Neural progenitor cell (in vitro differentiated cells): ENCODE results near the gene C1orf210. TPM values are rescaled to one million over a fixed set of nuclear protein-coding genes. Genes with fewer than 3 reads are reported as not detected.

Source experiments
- DNase-seq: peaks from one replicate; pipeline ENCODE4 v3.0.0-alpha.2; 2016; ENCODE audit warnings: low spot score
- H2AFZ ChIP-seq: fragments of 200-600 bp; sonication (generic); replicated peaks from 2 replicates; pipeline ENCODE4 v1.6.1; 2016; ENCODE audit warnings: antibody characterized with exemption
- H3F3A ChIP-seq: fragments of 200-600 bp; sonication (generic); 2 replicates; pipeline ENCODE4 v1.6.1; 2016; ENCODE audit warnings: antibody characterized with exemption, low read depth
- H3K27ac ChIP-seq: fragments of 200-600 bp; sonication (generic); 2 replicates; pipeline ENCODE4 v1.5.1; 2016; ENCODE audit warnings: mild to moderate bottlenecking
- H3K27me3 ChIP-seq: fragments of 200-600 bp; sonication (generic); 2 replicates; pipeline ENCODE4 v1.6.1; 2016; ENCODE audit warnings: mild to moderate bottlenecking, moderate library complexity
- H3K36me3 ChIP-seq: fragments of 200-600 bp; sonication (generic); 2 replicates; pipeline ENCODE4 v1.5.1; 2016
- H3K4me1 ChIP-seq: fragments of 200-600 bp; sonication (generic); 2 replicates; pipeline ENCODE4 v1.6.1; 2016; ENCODE audit warnings: mixed run types
- H3K4me2 ChIP-seq: fragments of 200-600 bp; sonication (generic); 2 replicates; pipeline ENCODE4 v1.6.1; 2016
- H3K4me3 ChIP-seq: fragments of 200-600 bp; sonication (generic); 2 replicates; pipeline ENCODE4 v1.5.1; 2016
- H3K79me2 ChIP-seq: fragments of 200-600 bp; sonication (generic); 2 replicates; pipeline ENCODE4 v1.6.1; 2016; ENCODE audit warnings: low read depth
- H3K9ac ChIP-seq: fragments of 200-600 bp; sonication (generic); 2 replicates; pipeline ENCODE4 v1.6.1; 2016
- H3K9me3 ChIP-seq: fragments of 200-600 bp; sonication (generic); 2 replicates; pipeline ENCODE4 v1.5.1; 2016; ENCODE audit warnings: low read depth
- H4K20me1 ChIP-seq: fragments of 200-600 bp; sonication (generic); 2 replicates; pipeline ENCODE4 v1.6.1; 2016; ENCODE audit warnings: low read depth
- H3K27ac Mint-ChIP-seq: 3 replicates; pipeline ENCODE4 v1.8.0; 2021; ENCODE audit warnings: mixed read lengths
- H3K27me3 Mint-ChIP-seq: 2 replicates; pipeline ENCODE4 v1.8.0; 2022; ENCODE audit warnings: low read depth, mild to moderate bottlenecking, inconsistent platforms, moderate library complexity, mixed read lengths; ENCODE audit not compliant: insufficient read depth
- H3K36me3 Mint-ChIP-seq: 3 replicates; pipeline ENCODE4 v1.8.0; 2021; ENCODE audit warnings: mixed read lengths
- H3K4me1 Mint-ChIP-seq: 3 replicates; pipeline ENCODE4 v1.8.0; 2021; ENCODE audit warnings: mixed read lengths
- H3K4me3 Mint-ChIP-seq: 3 replicates; pipeline ENCODE4 v1.8.0; 2021; ENCODE audit warnings: mild to moderate bottlenecking, moderate library complexity, mixed read lengths
- H3K9me3 Mint-ChIP-seq: 3 replicates; pipeline ENCODE4 v1.8.0; 2020; ENCODE audit warnings: mixed read lengths
- CTCF ChIP-seq: fragments of 200-600 bp; sonication (generic); IDR thresholded peaks from 2 replicates; pipeline ENCODE4 v1.5.1; 2017; ENCODE audit warnings: antibody characterized with exemption, mild to moderate bottlenecking
- EZH2 ChIP-seq: fragments of 200-600 bp; sonication (generic); IDR thresholded peaks from 2 replicates; pipeline ENCODE4 v1.6.1; 2017; ENCODE audit warnings: antibody characterized with exemption, mild to moderate bottlenecking, moderate library complexity
- EZH2phosphoT487 ChIP-seq: fragments of 200-600 bp; sonication (generic); IDR thresholded peaks from 2 replicates; pipeline ENCODE4 v1.6.1; 2017; ENCODE audit warnings: antibody characterized with exemption
- total RNA-seq: library from RNA; depleted of rRNA; stranded (reverse); fragments of >200 nt; gene quantifications from 2 replicates; pipeline ENCODE4 v1.2.3, GENCODE V29; 2015; ENCODE audit warnings: low replicate concordance

The C1orf210 gene
- total RNA-seq, 1 donor from 2014 or later = not detected

- Histone ChIP-seq H3K4me1 (peaks cover 13% of the 10 kb centered on the region), H3F3A (no peaks in the 10 kb centered on the region), H3K4me2 (no peak overlapping the region), H3K36me3 (no peaks in the 10 kb centered on the region), H4K20me1 (no peaks in the 10 kb centered on the region), H3K9me3 (no peaks in the 10 kb centered on the region), H3K27me3 (peaks cover 4% of the 10 kb centered on the region), H3K27ac (no peak overlapping the region), H3K79me2 (no peaks in the 10 kb centered on the region), H3K9ac (no peak overlapping the region), H2AFZ (no peak overlapping the region), H3K4me3 (no peak overlapping the region)
- no peak overlapping the region for H3K27ac Mint-ChIP-seq
- no peaks in the 10 kb centered on the region for H3K9me3 Mint-ChIP-seq
- TF ChIP-seq CTCF (no peak), EZH2 (no peak), EZH2phosphoT487 (no peak)
- no peak for DNase-seq
- peaks cover 3% of the 10 kb centered on the region for H3K4me1 Mint-ChIP-seq
- no peak overlapping the region for H3K4me3 Mint-ChIP-seq
- peaks cover 20% of the 10 kb centered on the region for H3K27me3 Mint-ChIP-seq
- no peaks in the 10 kb centered on the region for H3K36me3 Mint-ChIP-seq
Observed at GRCh38 chr1:43273708-43274107, 11.7 kb downstream of the C1orf210 start.

GRCh38 chr1:43272576-43273571, 12.5 kb downstream of the C1orf210 start:
- Histone ChIP-seq H3K36me3 (no peaks in the 10 kb centered on the region), H2AFZ (no peak overlapping the region), H3K79me2 (no peaks in the 10 kb centered on the region), H3K9ac (no peak overlapping the region), H3K27me3 (peaks cover 4% of the 10 kb centered on the region), H3K4me1 (peaks cover 13% of the 10 kb centered on the region), H3K4me3 (no peak overlapping the region), H3K9me3 (no peaks in the 10 kb centered on the region), H3K4me2 (no peak overlapping the region), H3F3A (no peaks in the 10 kb centered on the region), H4K20me1 (no peaks in the 10 kb centered on the region), H3K27ac (no peak overlapping the region)
- H3K4me1 Mint-ChIP-seq = peaks cover 3% of the 10 kb centered on the region
- H3K27ac Mint-ChIP-seq = no peak overlapping the region
- H3K27me3 Mint-ChIP-seq = peaks cover 15% of the 10 kb centered on the region
- no peak for DNase-seq
- H3K9me3 Mint-ChIP-seq = no peaks in the 10 kb centered on the region
- no peaks in the 10 kb centered on the region for H3K36me3 Mint-ChIP-seq
- no peak overlapping the region for H3K4me3 Mint-ChIP-seq
- TF ChIP-seq CTCF = no peak
- TF ChIP-seq EZH2 = no peak
- TF ChIP-seq EZH2phosphoT487 = no peak

- H3K9ac ChIP-seq = no peak overlapping the region
- H3K27me3 ChIP-seq = peaks cover 4% of the 10 kb centered on the region
- H3K27ac ChIP-seq = no peak overlapping the region
- peaks cover 13% of the 10 kb centered on the region for H3K4me1 ChIP-seq
- no peak overlapping the region for H3K4me3 ChIP-seq
- no peak for DNase-seq
- H3K4me1 Mint-ChIP-seq = peaks cover 3% of the 10 kb centered on the region
- H4K20me1 ChIP-seq = no peaks in the 10 kb centered on the region
- H2AFZ ChIP-seq = no peak overlapping the region
- no peak overlapping the region for H3K4me3 Mint-ChIP-seq
- no peak overlapping the region for H3K27ac Mint-ChIP-seq
- H3K79me2 ChIP-seq = no peaks in the 10 kb centered on the region
- no peaks in the 10 kb centered on the region for H3K36me3 Mint-ChIP-seq
- no peak for TF ChIP-seq CTCF
- no peak for TF ChIP-seq EZH2phosphoT487
- TF ChIP-seq EZH2 = no peak
- H3K27me3 Mint-ChIP-seq = peaks cover 15% of the 10 kb centered on the region
- no peak overlapping the region for H3K4me2 ChIP-seq
- H3F3A ChIP-seq = no peaks in the 10 kb centered on the region
- H3K36me3 ChIP-seq = no peaks in the 10 kb centered on the region
- peaks cover 2% of the 10 kb centered on the region for H3K9me3 Mint-ChIP-seq
- H3K9me3 ChIP-seq = no peaks in the 10 kb centered on the region
Observed at GRCh38 chr1:43272161-43272560, 13.2 kb downstream of the C1orf210 start.
